Measurements from ENCODE around the gene TLR4. TPM values are rescaled to one million over a fixed set of nuclear protein-coding genes. Genes with fewer than 3 reads are reported as not detected.
A peak's percentile ranks its signal among the peaks of the same experiment; 100 is the strongest.

The TLR4 gene
- total RNA-seq, 1 donor from 2014 or later = 187 TPM

GRCh38 chr9:117714282-117714681 is 10.1 kb downstream of the TLR4 start:
- peak in 1 of 2 donors; percentile 15 for DNase-seq (ENCODE audit: low read depth in 2 of 2)

GRCh38 chr9:117715411-117715989 is 11.3 kb downstream of the TLR4 start:
- peak; percentile 19 to 54 for DNase-seq (ENCODE audit: low read depth in 2 of 2)

GRCh38 chr9:117718085-117718484 is 13.9 kb downstream of the TLR4 start:
- DNase-seq (ENCODE audit: low read depth in 2 of 2) = peak; percentile 48 to 58

GRCh38 chr9:117718701-117719100 is 14.5 kb downstream of the TLR4 start:
- peak in 1 of 2 donors; percentile 37 for DNase-seq (ENCODE audit: low read depth in 2 of 2)

DNA sequence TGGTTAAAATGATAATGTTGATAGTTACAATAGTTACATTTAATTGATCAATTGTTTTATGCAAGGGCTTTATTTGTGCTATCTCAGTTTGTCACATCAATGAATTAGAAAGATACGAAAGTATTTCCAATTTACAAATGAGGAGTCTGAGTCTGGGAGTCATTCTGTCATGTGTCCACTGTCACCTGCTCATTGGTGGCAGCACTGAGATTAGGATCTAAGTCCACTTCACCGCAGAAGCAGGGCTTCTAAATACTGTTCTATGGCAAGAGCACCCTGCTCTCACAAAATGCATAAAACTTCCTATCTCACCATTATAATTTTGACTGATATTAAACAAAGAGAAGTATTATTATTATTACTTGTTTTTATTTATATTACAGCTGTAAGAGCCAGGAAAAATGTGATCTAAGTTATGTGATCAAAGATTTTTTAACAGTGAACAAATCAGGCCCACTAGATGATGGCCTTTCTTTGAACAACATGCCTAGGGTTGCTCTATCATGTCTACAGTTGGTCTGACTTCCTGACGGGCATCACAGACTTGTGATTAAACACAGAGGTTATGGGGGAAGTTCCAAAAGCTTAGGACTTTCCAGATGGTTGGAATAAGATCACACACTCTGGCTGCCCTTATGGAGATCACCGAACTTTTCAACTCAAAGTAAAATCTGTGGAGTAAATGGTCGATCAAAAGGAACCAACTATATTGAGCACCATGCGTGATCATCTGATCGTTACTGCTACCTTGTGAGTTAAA is 15.1 kb downstream of the TLR4 start:
- DNase-seq (ENCODE audit: low read depth in 2 of 2) = peak in 1 of 2 donors; percentile 41

DNA sequence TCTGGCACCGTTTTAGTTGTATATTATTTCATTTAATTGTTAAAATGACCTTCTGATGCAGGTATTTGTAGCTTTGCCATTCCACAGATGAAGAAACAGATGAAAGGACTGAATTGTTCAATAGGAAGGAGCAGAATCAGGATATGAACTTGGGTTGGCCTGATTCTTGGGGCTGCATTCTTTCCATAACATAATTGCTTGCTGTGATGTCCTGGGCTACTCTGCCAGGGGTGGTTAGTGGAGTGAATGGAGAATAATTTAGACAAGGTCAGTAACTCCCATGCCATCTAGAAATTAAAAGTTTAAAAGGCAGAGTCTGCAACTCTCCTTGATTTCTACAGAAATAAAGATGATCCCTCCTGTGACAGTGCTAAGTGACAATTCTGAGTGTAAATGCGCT is 15.9 kb downstream of the TLR4 start:
- peak in 1 of 2 donors; percentile 15 for DNase-seq (ENCODE audit: low read depth in 2 of 2)

GRCh38 chr9:117720555-117720954 is 16.4 kb downstream of the TLR4 start:
- peak; percentile 23 to 28 for DNase-seq (ENCODE audit: low read depth in 2 of 2)

GRCh38 chr9:117720987-117721386 is 16.8 kb downstream of the TLR4 start:
- no peak for DNase-seq (ENCODE audit: low read depth in 2 of 2)

- DNase-seq (ENCODE audit: low read depth in 2 of 2) = no peak
Observed at GRCh38 chr9:117722108-117722761, 18.0 kb downstream of the TLR4 start.

DNA sequence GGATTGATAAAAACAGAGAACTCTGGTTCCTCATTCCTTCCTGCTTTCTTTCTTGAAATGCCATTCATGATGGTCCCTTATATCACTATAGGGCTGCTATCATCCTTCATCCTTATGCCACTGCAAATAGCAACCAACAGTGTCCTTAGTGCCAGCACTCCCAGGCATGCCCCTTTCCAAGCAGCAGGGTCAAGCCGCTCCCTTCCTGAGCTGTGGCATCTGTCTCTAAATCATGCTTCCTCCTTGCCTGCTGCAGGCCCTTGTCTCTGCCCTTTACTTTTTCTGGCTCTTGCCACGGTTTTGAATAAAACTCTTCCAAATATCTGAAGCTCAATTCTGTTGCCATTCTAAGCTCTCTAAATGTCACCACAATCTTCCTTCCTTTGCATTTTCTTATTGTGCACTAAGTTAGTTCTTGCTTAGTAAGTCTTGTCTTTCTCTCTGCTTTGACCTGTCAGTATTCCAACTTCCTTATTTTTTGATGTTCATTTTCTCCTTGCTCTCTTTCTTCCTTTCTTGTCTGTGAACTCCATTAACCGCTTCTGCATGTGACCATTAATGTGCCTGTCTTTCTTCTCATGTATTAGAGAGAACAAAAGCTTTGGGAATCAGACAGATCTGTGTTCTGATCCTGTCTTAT is 19.9 kb downstream of the TLR4 start:
- DNase-seq (ENCODE audit: low read depth in 2 of 2) = no peak

DNA sequence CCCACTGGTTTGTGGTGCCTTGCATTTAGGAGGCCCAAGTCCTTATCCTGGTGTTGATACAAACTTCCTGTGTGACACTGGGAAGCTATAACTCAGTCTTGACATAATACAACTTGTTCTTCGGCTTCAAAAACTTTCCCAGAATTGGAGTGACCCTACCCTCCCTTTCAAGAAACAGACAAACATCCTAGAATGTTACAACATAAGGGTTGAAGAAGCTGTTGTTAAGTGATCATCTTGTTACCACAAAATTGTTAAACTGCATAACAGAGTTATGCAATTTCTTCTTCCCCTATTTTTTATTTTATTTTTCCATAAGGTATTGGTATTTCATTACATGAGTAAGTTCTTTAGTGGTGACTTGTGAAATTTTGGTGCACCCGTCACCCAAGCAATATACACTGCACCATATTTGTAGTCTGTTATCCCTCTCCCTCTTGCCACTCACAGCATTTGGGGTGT is 21.3 kb downstream of the TLR4 start:
- no peak for DNase-seq (ENCODE audit: low read depth in 2 of 2)

DNA sequence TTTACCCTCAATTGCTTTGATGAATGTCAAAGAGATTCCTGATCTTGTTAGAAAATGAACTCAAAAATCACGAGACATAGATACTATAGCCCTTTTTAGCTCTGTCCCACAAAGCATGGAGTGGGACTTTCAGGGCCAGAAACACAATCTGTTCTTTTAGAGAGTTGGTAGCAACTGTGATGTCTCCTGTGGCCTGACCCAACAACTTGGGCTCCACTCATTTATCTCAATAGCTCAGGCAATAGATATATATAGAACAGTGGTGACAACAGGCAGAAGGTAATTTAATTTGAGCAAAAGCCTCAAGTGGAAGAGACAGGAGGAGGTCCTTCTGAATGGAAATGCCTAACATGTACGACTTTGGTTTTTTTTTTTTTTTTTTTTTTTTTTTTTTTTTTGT is 25.2 kb downstream of the TLR4 start:
- DNase-seq (ENCODE audit: low read depth in 2 of 2) = no peak

DNA sequence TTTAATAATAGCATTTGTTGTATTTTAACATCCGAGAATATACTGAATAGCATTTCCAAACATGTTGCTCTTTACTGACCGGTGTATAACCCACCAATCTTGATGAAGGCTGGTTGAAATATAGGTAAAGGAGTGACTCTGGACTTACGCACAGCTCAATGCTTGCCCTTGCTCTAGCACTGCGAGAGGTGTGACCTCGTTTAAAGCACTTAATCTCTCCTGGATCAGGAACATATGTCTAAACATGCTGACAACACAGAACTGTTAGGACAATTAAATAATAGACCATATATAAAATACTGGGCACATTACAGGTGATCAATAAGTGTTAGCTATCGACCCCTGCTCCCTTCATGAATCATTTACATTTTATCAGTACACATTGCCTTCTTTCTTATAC is 28.3 kb downstream of the TLR4 start:
- DNase-seq (ENCODE audit: low read depth in 2 of 2) = no peak

DNA sequence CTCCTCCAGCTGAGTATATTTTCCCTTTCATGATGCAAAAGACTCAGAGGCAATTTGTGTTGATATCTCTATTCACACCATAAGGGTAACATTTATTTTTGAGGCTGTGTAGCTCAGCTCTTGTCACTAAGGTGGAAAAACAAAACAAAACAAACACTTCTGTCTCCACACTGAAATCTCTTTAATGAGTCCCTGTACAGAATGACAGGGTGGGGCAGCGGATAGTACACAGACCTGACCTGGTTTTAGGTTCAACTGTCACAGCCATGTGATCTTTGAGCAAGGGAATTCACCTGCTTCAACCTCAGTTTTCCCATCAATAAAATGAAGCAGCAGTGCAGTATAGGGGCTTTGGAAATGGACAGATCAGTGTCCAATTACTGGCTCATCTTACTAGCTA is 29.3 kb downstream of the TLR4 start:
- DNase-seq (ENCODE audit: low read depth in 2 of 2) = no peak

DNA sequence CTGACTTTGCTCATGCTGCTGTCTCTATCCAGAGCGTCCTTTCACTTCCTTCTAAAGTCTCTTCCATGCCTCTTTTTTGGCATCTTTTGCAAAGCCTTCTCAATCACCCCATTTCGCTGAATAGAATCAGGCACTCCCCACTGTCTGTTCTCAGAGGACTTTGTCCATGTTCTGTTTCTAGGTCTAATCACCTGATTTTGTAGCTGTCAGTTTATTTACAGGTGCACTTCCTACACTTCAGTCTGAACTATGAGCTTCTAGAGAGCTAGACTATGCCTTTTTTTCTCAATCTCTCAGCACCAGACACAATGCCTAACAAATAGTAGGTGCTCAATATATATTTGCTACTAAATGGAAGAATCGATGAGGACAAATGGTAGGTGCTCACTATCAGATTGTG is 29.9 kb downstream of the TLR4 start:
- no peak for DNase-seq (ENCODE audit: low read depth in 2 of 2)

- no peak for DNase-seq (ENCODE audit: low read depth in 2 of 2)
Observed at GRCh38 chr9:117734523-117735314, 30.5 kb downstream of the TLR4 start.

DNA sequence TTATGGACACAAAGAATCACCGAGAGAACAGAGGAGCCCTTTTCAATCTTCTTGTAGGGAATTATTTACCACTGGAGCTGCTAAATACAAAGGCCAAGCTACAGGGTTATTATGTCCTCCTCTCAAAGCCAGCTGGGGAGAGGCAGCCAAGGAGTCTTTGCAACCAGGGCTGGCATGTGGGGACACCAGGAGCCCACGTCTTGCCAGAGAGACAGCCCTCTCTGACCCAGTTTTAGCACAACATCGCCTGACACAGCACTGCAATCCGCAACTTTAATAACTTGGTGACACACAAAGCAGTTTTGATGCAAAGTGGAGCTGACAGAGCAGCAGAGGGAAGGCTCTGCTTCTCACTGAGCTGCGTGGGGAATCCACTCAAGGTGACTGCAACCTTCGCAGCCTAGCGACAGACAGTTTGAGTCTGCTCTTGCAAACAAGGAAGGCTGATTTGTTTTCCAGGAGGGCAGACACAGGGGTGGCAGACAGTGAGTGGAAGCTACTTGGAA is 33.6 kb downstream of the TLR4 start:
- DNase-seq (ENCODE audit: low read depth in 2 of 2) = no peak

DNA sequence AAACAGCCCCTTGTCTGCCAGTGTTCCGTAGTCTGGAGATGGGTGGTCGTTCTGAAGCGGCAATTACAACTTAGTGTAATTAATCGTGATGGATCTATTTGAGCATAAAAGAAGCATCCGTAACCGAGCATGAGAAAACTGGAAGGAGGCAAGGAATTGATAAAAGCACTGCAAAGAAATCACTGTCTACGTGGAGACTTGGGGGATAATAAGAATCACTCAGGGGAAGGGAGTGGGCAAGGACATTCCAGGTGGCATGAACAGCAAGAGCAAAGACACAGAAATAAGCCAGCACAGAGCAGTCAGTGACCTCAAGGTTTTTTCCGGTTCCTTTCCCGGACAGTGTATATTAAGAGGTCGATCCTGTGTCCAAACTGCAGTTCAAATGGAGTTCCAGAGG is 35.0 kb downstream of the TLR4 start:
- DNase-seq (ENCODE audit: low read depth in 2 of 2) = no peak

GRCh38 chr9:117739624-117740347 is 35.6 kb downstream of the TLR4 start:
- DNase-seq (ENCODE audit: low read depth in 2 of 2) = no peak

- no peak for DNase-seq (ENCODE audit: low read depth in 2 of 2)
Observed at GRCh38 chr9:117742131-117742530, 37.9 kb downstream of the TLR4 start.

Measured in lung microvascular endothelial cell (primary cell).